A549 (cell line): ENCODE data around the gene GRK5. TPM values are rescaled to one million over a fixed set of nuclear protein-coding genes. Genes with fewer than 3 reads are reported as not detected.

Source experiments
- ATAC-seq, 2 experiments: fragments of 200-7000 bp in 1 of 2; fragments of >200 bp in 1 of 2; cut with Nextera tagmentation in 1 of 2; cut with Tn5 transposase in 1 of 2; 3 replicates each; pipeline versions ENCODE4 v1.8.0 to v1.9.1; 2018 to 2020; ENCODE audit warnings: mild to moderate bottlenecking in 1 of 2, moderate library complexity in 1 of 2
- CTCF ChIA-PET: fragments of 300-600 bp; sonication (Branson Sonifier 250); formaldehyde crosslinking; extraction: SDS; loops from one replicate; lab custom pipeline; 2021; ENCODE audit warnings: antibody characterized with exemption, inconsistent platforms; lab: Yijun Ruan, JAX
- POLR2A ChIA-PET: fragments of 350-600 bp; formaldehyde crosslinking; extraction: SDS; loops from one replicate; lab custom pipeline; 2021; ENCODE audit warnings: antibody characterized with exemption, inconsistent platforms; lab: Yijun Ruan, JAX
- DNase-seq, 2 experiments: peaks; one replicate each; pipeline versions ENCODE4 v3.0.0 to v3.0.0-alpha.2; 2011 to 2016; ENCODE audit warnings: low read depth in 1 of 2, low spot score in 1 of 2
- FAIRE-seq: peaks from 2 replicates; lab custom pipeline; 2011; peaks lifted over from hg19 to GRCh38; lab: Jason Lieb, UNC
- H3K27ac ChIP-seq, 2 experiments: fragments of >200 bp; sonication (Bioruptor Twin); formaldehyde crosslinking; 3 replicates each; pipeline ENCODE4 v1.5.1; 2016 to 2017
- H3K4me1 ChIP-seq: fragments of >200 bp; sonication (Bioruptor Twin); formaldehyde crosslinking; 3 replicates; pipeline ENCODE4 v1.6.1; 2016
- H3K4me2 ChIP-seq: fragments of >200 bp; sonication (Bioruptor Twin); formaldehyde crosslinking; 3 replicates; pipeline ENCODE4 v1.6.1; 2016
- H3K4me3 ChIP-seq: fragments of >200 bp; sonication (Bioruptor Twin); formaldehyde crosslinking; 3 replicates; pipeline ENCODE4 v1.5.1; 2016
- H3K9me3 ChIP-seq: fragments of >200 bp; sonication (Bioruptor Twin); formaldehyde crosslinking; 3 replicates; pipeline ENCODE4 v1.6.1; 2016
- BCL3 ChIP-seq: fragments of >200 bp; sonication (Bioruptor Twin); formaldehyde crosslinking; IDR thresholded peaks from 3 replicates; pipeline ENCODE4 v1.6.1; 2016
- CBX2 ChIP-seq: fragments of 200-600 bp; sonication (generic); IDR thresholded peaks from 2 replicates; pipeline ENCODE4 v1.6.1; 2016; ENCODE audit warnings: low read depth, mild to moderate bottlenecking, borderline replicate concordance
- CHD4 ChIP-seq: fragments of 200-600 bp; sonication (generic); IDR thresholded peaks from 2 replicates; pipeline ENCODE4 v1.6.1; 2016; ENCODE audit warnings: antibody characterized with exemption, mild to moderate bottlenecking, borderline replicate concordance
- EHF ChIP-seq: fragments of 250-450 bp; sonication (Bioruptor Pico); IDR thresholded peaks from 2 replicates; pipeline ENCODE4 v1.5.0; 2020; ENCODE audit warnings: mild to moderate bottlenecking
- EHMT2 ChIP-seq: fragments of 200-600 bp; sonication (generic); IDR thresholded peaks from 2 replicates; pipeline ENCODE4 v1.6.1; 2016; ENCODE audit warnings: antibody characterized with exemption, low read depth, mild to moderate bottlenecking, moderate library complexity
- ELK1 ChIP-seq: fragments of 150-350 bp; IDR thresholded peaks from 2 replicates; pipeline ENCODE4 v1.6.1; 2014; ENCODE audit warnings: low read depth, mild to moderate bottlenecking, low read length
- ESRRA ChIP-seq: fragments of 150-350 bp; IDR thresholded peaks from 2 replicates; pipeline ENCODE4 v1.6.1; 2014; ENCODE audit warnings: mild to moderate bottlenecking, low read length, borderline replicate concordance
- FOSB ChIP-seq: fragments of 250-450 bp; sonication (Bioruptor Pico); IDR thresholded peaks from 2 replicates; pipeline ENCODE4 v1.5.0; 2020; ENCODE audit warnings: mild to moderate bottlenecking, moderate library complexity
- HDAC2 ChIP-seq: fragments of 200-600 bp; sonication (generic); IDR thresholded peaks from 2 replicates; pipeline ENCODE4 v1.6.1; 2016
- HES2 ChIP-seq: fragments of >200 bp; sonication (Bioruptor Twin); formaldehyde crosslinking; IDR thresholded peaks from 2 replicates; pipeline ENCODE4 v1.6.1; 2016
- HMGXB4 ChIP-seq: fragments of 250-450 bp; sonication (Bioruptor Pico); IDR thresholded peaks from 2 replicates; pipeline ENCODE4 v1.5.0; 2021; ENCODE audit warnings: mild to moderate bottlenecking, moderate library complexity, borderline replicate concordance
- HOXB5 ChIP-seq: fragments of 250-450 bp; sonication (Bioruptor Pico); IDR thresholded peaks from 2 replicates; pipeline ENCODE4 v1.5.0; 2020; ENCODE audit warnings: mild to moderate bottlenecking, moderate library complexity
- JUN ChIP-seq, 2 experiments: fragments of >200 bp; sonication (Bioruptor Twin); formaldehyde crosslinking; IDR thresholded peaks; 2 replicates in 1 of 2; 3 replicates in 1 of 2; pipeline ENCODE4 v1.6.1; 2016 to 2017
- KDM1A ChIP-seq: fragments of 200-600 bp; sonication (generic); IDR thresholded peaks from 2 replicates; pipeline ENCODE4 v1.6.1; 2016; ENCODE audit warnings: low read depth, mild to moderate bottlenecking
- MAFK ChIP-seq: fragments of 450-650 bp; IDR thresholded peaks from 2 replicates; pipeline ENCODE4 v1.6.1; 2014; ENCODE audit not compliant: partially characterized antibody
- MAZ ChIP-seq: fragments of 150-350 bp; IDR thresholded peaks from 2 replicates; pipeline ENCODE4 v1.6.1; 2014; ENCODE audit warnings: antibody characterized with exemption, low read depth, low read length, borderline replicate concordance
- NR3C1 ChIP-seq: fragments of >200 bp; sonication (Bioruptor Twin); formaldehyde crosslinking; IDR thresholded peaks from 3 replicates; pipeline ENCODE4 v1.6.1; 2017
- POLR2A ChIP-seq: IDR thresholded peaks from 2 replicates; pipeline ENCODE4 v1.6.1; 2012; ENCODE audit warnings: mild to moderate bottlenecking, low read length
- POLR2AphosphoS2 ChIP-seq: conservative IDR thresholded peaks from 2 replicates; pipeline ENCODE4 v1.6.1; 2012; ENCODE audit warnings: low read length, improper control_type of control experiment, inconsistent platforms
- SMC3 ChIP-seq: fragments of >200 bp; sonication (Bioruptor Twin); formaldehyde crosslinking; IDR thresholded peaks from 3 replicates; pipeline ENCODE4 v1.6.1; 2018; ENCODE audit warnings: inconsistent platforms
- ZC3H11A ChIP-seq: fragments of 450-650 bp; IDR thresholded peaks from 2 replicates; pipeline ENCODE4 v1.6.1; 2014; ENCODE audit warnings: antibody characterized with exemption, mild to moderate bottlenecking
- ZSCAN20 ChIP-seq: fragments of 250-450 bp; sonication (Bioruptor Pico); IDR thresholded peaks from 2 replicates; pipeline ENCODE4 v1.8.0; 2022; ENCODE audit warnings: mild to moderate bottlenecking, moderate library complexity
- WGBS: methylation state at CpG from one replicate; pipeline ENCODE4 v1.1.6; 2017; ENCODE audit errors: missing lambda C conversion rate; 5-methylcytosine and 5-hydroxymethylcytosine counted together
- polyA plus RNA-seq, 4 experiments: library from polyadenylated mRNA; depleted of rRNA in 3 of 4; stranded (reverse); fragments of >200 nt; fragmentation: RNase III in 1 of 4; extraction: RNeasy Plus Mini Kit Qiagen cat#74134 plus additional on column Dnase treatment in 1 of 4; gene quantifications; 2 replicates in 3 of 4; 3 replicates in 1 of 4; pipeline ENCODE4 v1.2.3, GENCODE V29; 2011 to 2017

The GRK5 gene
- polyA plus RNA-seq, 2 of the 4 experiments (the other 2 are of a cell fraction) = 5.0 to 7.9 TPM

- CTCF ChIA-PET = interaction anchor here (0.5 to 1.7 kb wide), 3 partner anchors 15 to 742 kb away, joined by 3 to 6 read pairs (median 3); no protein-coding TSS in a partner anchor
- ATAC-seq (0 out of 6 replicates have a peak, but pooled peaks have one; percentile 20 to 62), FAIRE-seq (no peak)
- Histone ChIP-seq H3K4me2 (no peak overlapping the region), H3K9me3 (no peaks in the 10 kb centered on the region)
- no peak for TF ChIP-seq BCL3
- no peak for TF ChIP-seq EHMT2
- TF ChIP-seq ZSCAN20 (CRISPR knock-in tag) = no peak
- no peak for TF ChIP-seq HES2
- TF ChIP-seq POLR2A = no peak
- TF ChIP-seq ESRRA = no peak
- TF ChIP-seq HOXB5 (CRISPR knock-in tag) = no peak
- TF ChIP-seq, all 56 proteins: peak for 0
- Histone ChIP-seq H3K4me1 (peaks cover 7% of the 10 kb centered on the region; the same call in 2 of the 3 replicates), H3K27ac (no peak overlapping the region), H3K4me3 (no peak overlapping the region)
- WGBS = 87% methylated on average over 9 of the region's 9 CpGs
- DNase-seq = no peak
- POLR2A ChIA-PET = no interaction called here
These were observed 23.5 kb upstream of the GRK5 start for GRCh38 chr10:119183664-119184412.

GRCh38 chr10:119189811-119190282 is 17.5 kb upstream of the GRK5 start:
- peak; percentile 14 to 52; a peak in 4 of 6 replicates for ATAC-seq
- Histone ChIP-seq H3K4me3 (no peak overlapping the region), H3K27ac (peak overlapping the region; percentile 46 to 76), H3K4me1 (peaks cover 17% of the 10 kb centered on the region), H3K4me2 (peak overlapping the region; percentile 36), H3K9me3 (no peaks in the 10 kb centered on the region)
- TF ChIP-seq EHF (CRISPR knock-in tag) = no peak
- no peak for TF ChIP-seq CHD4
- no peak for TF ChIP-seq FOSB (CRISPR knock-in tag)
- TF ChIP-seq CBX2 = no peak
- no peak for TF ChIP-seq HDAC2
- no peak for TF ChIP-seq POLR2AphosphoS2
- no peak for TF ChIP-seq NR3C1
- no peak for TF ChIP-seq KDM1A
- TF ChIP-seq MAZ = no peak
- no peak for TF ChIP-seq HMGXB4
- DNase-seq = no peak
- FAIRE-seq = no peak
- CTCF ChIA-PET = interaction anchor here (0.6 to 3.3 kb wide), 14 partner anchors 9 to 354 kb away, joined by 3 to 39 read pairs (median 4); partner anchors contain the start of genes GRK5 and RGS10
- WGBS = 75% methylated on average over 3 of the region's 3 CpGs
- POLR2A ChIA-PET = interaction anchor here (1.3 kb wide), 3 partner anchors 64 to 160 kb away, joined by 3 to 7 read pairs (median 4); partner anchors contain the start of gene NANOS1

GRCh38 chr10:119190353-119190752 is 17.0 kb upstream of the GRK5 start:
- ATAC-seq = peak; percentile 97
- FAIRE-seq = peak; percentile 46
- ChIA-PET CTCF (interaction anchor here (0.8 to 3.3 kb wide), 10 partner anchors 9 to 353 kb away, joined by 3 to 39 read pairs (median 4); partner anchors contain the start of genes GRK5 and RGS10), POLR2A (interaction anchor here (1.3 kb wide), 3 partner anchors 63 to 161 kb away, joined by 3 to 7 read pairs (median 4); partner anchors contain the start of gene NANOS1)
- Histone ChIP-seq H3K4me3 (no peak overlapping the region), H3K9me3 (no peaks in the 10 kb centered on the region), H3K4me2 (peak overlapping the region; percentile 36), H3K27ac (peak overlapping the region; percentile 46 to 77), H3K4me1 (peaks cover 17% of the 10 kb centered on the region)
- WGBS = 20% methylated on average over 4 of the region's 4 CpGs
- peak; percentile 84 to 86 for DNase-seq
- TF ChIP-seq BCL3 = no peak
- peak; percentile 32 for TF ChIP-seq MAFK
- no peak for TF ChIP-seq NR3C1
- no peak for TF ChIP-seq CBX2
- TF ChIP-seq ELK1 = no peak
- no peak for TF ChIP-seq HOXB5 (CRISPR knock-in tag)
- TF ChIP-seq JUN (IDR thresholded peaks at IDR 0.05) = no peak
- no peak for TF ChIP-seq ZC3H11A
- TF ChIP-seq HMGXB4 = no peak
- no peak for TF ChIP-seq SMC3
